LNCAP (cell line): ENCODE data around the gene FATE1.

Experiments
- CTCF ChIP-seq: fragments of 450-650 bp; IDR thresholded peaks from 2 replicates; pipeline ENCODE4 v1.5.1; 2017; ENCODE audit warnings: mild to moderate bottlenecking

Gene FATE1

GRCh38 chrX:151735219-151735618 lies 19.4 kb downstream of the FATE1 start:
- TF ChIP-seq CTCF: no peak

- no peak for TF ChIP-seq CTCF
Measured at GRCh38 chrX:151736685-151737084, 20.9 kb downstream of the FATE1 start.

GRCh38 chrX:151737494-151737893 lies 21.7 kb downstream of the FATE1 start:
- TF ChIP-seq CTCF: no peak

- no peak for TF ChIP-seq CTCF
Measured at GRCh38 chrX:151738751-151739150, 22.9 kb downstream of the FATE1 start.

- no peak for TF ChIP-seq CTCF
Measured at GRCh38 chrX:151741606-151742005, 25.8 kb downstream of the FATE1 start.

- no peak for TF ChIP-seq CTCF
Measured at GRCh38 chrX:151742311-151742710, 26.5 kb downstream of the FATE1 start.

- TF ChIP-seq CTCF: no peak
Measured at GRCh38 chrX:151743651-151744470, 28.0 kb downstream of the FATE1 start.

GRCh38 chrX:151745651-151746050 lies 29.8 kb downstream of the FATE1 start:
- TF ChIP-seq CTCF: no peak
